NB4 (cell line): ENCODE measurements around the gene DAPK1.

Experiments used
- CTCF ChIP-seq: IDR thresholded peaks from one replicate; pipeline ENCODE4 v1.5.1; 2012; ENCODE audit warnings: low read depth, low read length
- MAX ChIP-seq: IDR thresholded peaks from 2 replicates; pipeline ENCODE4 v1.6.1; 2011; ENCODE audit warnings: low read depth, low read length

GRCh38 chr9:87546704-87547103 is 49.0 kb downstream of the DAPK1 start:
- TF ChIP-seq CTCF (no peak), MAX (no peak)
